Left kidney (tissue), 8 donors: ENCODE results near the gene AP5B1. TPM values are rescaled to one million over a fixed set of nuclear protein-coding genes. Genes with fewer than 3 reads are reported as not detected.

Experiments used
- DNase-seq: peaks from one replicate; pipeline ENCODE4 v3.0.0-alpha.2; 2013
- long read RNA-seq, 8 donors: transcript quantifications; one replicate each; lab custom pipeline, GENCODE V29; 2026
- polyA plus RNA-seq: library from polyadenylated mRNA; unstranded; fragments of 120-200 nt; gene quantifications from one replicate; pipeline ENCODE4 v1.2.1, GENCODE V29; 2013; ENCODE audit not compliant: insufficient read length

AP5B1 gene, protein sequence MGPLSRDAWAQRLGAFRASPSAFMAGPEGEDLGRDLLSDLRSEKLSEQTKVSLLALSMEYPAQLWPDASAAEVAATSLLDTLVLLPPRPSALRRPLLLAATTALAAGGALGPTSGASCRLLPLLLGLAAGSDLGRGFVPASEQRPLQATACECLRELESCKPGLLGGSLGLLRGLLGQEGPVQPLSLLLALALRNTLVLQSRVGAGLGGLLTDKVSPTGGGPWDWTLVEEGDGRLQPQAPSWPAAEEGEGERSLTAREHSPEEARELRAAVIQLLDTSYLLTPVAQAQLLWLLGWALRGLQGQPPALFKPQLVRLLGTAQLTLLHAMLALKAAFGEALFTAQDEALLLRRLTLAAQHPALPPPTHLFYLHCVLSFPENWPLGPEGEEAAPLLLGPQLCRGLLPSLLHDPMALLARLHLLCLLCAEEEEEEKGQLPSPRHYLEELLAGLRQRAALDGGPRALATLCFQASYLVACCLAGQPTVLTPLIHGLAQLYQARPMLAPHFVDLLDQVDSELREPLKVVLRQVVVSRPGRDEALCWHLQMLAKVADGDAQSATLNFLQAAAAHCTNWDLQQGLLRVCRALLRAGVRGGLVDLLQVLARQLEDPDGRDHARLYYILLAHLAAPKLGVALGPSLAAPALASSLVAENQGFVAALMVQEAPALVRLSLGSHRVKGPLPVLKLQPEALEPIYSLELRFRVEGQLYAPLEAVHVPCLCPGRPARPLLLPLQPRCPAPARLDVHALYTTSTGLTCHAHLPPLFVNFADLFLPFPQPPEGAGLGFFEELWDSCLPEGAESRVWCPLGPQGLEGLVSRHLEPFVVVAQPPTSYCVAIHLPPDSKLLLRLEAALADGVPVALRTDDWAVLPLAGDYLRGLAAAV
- polyA plus RNA-seq = 7.6 TPM
- long read RNA-seq, donor 1, full-length matches to known transcripts = 3 of 3 reads
- long read RNA-seq, donor 1, partial matches to known transcripts = 0 of 3 reads
- long read RNA-seq, donor 1, other reads (novel, unspliced or antisense) = 0 of 3 reads
- long read RNA-seq, donor 2, full-length matches to known transcripts = 1 of 1 reads
- long read RNA-seq, donor 2, partial matches to known transcripts = 0 of 1 reads
- long read RNA-seq, donor 2, other reads (novel, unspliced or antisense) = 0 of 1 reads
- long read RNA-seq, donor 3, full-length matches to known transcripts = 2 of 2 reads
- long read RNA-seq, donor 3, partial matches to known transcripts = 0 of 2 reads
- long read RNA-seq, donor 3, other reads (novel, unspliced or antisense) = 0 of 2 reads
- long read RNA-seq, donor 4 = 0 reads
- long read RNA-seq, donor 5, full-length matches to known transcripts = 3 of 10 reads
- long read RNA-seq, donor 5, partial matches to known transcripts = 0 of 10 reads
- long read RNA-seq, donor 5, other reads (novel, unspliced or antisense) = 7 of 10 reads
- long read RNA-seq, donor 6, full-length matches to known transcripts = 2 of 7 reads
- long read RNA-seq, donor 6, partial matches to known transcripts = 5 of 7 reads
- long read RNA-seq, donor 6, other reads (novel, unspliced or antisense) = 0 of 7 reads
- long read RNA-seq, donor 7, full-length matches to known transcripts = 2 of 2 reads
- long read RNA-seq, donor 7, partial matches to known transcripts = 0 of 2 reads
- long read RNA-seq, donor 7, other reads (novel, unspliced or antisense) = 0 of 2 reads
- long read RNA-seq, donor 8 = 0 reads

GRCh38 chr11:65780770-65781151 lies at the start of gene AP5B1:
AP5B1 (minus strand) TSS chr11:65780976; CDS start chr11:65780591, 385 bp downstream.
- DNase-seq = no peak

DNA sequence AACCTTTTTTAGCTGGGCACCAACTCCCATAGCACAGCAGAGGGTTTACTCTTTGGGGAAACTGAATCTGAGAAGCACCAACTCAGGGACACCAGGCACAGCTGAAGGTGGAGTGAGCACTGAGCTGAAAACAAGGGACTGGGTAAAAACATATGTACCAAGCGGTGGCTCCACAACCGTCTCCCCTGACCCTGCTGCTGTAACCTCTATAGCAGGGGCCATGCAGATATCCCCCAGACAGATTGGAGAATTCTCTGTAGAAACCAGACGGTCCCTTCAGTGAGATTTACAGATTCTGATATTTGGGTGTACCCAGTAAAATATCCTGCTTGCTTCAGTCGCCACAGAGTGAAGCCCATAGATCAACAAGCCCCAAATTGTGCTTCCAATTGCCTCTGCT lies 48.7 kb upstream of the AP5B1 start:
- DNase-seq = no peak

DNA sequence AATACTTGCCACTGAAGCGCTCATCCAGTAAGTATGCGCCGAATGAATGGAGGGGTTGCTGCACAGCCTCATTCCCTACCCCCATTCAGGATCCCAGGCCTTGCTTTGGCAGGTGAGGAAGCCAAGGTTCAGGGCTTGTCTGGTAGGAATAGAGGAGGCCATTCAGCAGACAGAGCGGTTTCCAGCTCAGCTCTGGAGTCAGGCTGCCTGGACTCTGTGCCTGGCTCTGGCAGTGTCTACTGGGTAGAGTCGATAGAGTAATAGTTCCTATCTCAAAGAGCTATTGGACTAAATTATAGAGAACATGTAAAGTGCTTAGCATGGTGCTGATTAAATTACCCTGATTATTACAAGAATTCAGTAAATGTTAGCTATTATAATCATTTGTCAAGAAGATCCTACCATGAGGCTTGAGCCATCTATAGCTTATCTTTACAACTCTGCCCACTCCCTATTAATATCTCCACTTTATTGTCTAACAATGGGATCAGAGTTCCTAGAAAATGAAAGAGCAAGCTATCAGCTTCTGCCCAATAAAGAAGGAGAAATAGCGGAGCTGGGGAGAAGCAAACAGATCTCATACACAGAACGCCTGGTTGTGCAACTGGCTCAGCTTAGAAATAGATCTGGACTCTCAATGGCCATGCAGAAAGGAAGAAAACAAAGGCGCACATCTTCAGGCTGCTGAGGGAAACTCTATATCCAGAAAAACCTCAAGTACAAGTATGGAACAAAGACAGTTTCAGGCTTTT lies 46.4 kb upstream of the AP5B1 start:
- DNase-seq = no peak

- no peak for DNase-seq
These were observed 42.2 kb upstream of the AP5B1 start for GRCh38 chr11:65822776-65823528.

DNA sequence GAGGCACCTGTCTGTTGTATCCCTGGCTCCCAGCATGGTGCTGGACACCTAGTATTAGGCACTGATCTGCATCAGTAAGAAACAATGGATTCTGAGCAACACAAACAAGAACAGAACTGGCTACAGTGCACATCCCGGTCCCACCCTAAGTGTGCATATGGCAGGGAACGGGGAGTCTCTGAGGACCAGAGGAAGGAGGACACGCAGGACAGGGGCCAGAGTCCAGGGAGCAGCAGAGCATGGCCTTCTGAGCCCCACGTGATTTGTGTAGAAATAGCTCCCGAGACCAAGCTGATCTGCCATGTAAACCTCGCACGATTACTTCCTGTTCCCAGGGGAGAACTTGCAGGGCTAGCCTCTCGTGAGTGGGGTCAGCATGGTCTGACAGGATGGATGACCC lies 40.3 kb upstream of the AP5B1 start:
- DNase-seq = no peak

DNA sequence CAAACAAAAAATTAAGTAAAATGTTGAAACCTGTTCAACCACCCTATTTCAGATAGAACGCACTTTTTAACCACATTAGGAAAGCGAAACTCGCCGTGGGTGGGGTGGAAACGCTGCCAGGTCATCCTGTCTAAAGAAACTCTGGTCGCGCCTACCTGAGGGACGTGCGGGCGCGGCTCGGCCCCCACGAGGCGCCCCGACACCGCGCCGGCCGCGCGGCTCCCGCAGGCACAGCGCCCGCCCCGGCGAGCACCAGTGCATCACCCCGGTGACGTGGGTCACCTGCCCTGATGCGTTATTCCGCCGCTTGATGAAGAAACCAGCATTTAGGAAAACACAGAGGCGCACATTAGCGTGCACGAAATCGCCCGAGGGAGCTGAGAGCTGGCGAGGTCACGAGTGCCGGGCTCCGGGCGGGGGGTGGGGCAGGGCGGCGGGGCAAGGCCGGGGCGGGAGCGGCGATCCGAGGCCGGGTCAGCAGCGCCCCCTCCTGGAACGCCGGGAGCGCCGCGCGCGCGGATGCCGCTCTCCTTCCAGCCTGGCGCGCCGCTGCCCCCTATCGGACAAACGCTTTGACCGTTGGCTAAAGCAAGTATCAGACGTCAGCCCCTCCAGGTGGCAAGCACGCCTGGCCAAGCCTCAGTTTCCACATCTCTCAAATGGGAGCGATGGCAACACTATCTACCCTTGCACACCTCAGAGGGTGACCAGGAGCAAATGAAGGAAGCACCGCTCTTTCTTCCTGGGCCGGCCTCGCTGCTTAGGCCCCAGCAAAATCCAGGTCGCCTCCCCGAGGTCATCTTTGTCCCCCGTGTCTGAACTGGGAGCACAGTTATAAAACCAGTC lies 37.3 kb upstream of the AP5B1 start:
- DNase-seq = peak; percentile 87

GRCh38 chr11:65817312-65817834 lies 36.6 kb upstream of the AP5B1 start:
- DNase-seq = peak; percentile 33

GRCh38 chr11:65816696-65817095 lies 35.9 kb upstream of the AP5B1 start:
- DNase-seq = no peak

GRCh38 chr11:65814986-65815565 lies 34.3 kb upstream of the AP5B1 start:
- DNase-seq = no peak

- no peak for DNase-seq
These were observed 33.6 kb upstream of the AP5B1 start for GRCh38 chr11:65814131-65814985.

DNA sequence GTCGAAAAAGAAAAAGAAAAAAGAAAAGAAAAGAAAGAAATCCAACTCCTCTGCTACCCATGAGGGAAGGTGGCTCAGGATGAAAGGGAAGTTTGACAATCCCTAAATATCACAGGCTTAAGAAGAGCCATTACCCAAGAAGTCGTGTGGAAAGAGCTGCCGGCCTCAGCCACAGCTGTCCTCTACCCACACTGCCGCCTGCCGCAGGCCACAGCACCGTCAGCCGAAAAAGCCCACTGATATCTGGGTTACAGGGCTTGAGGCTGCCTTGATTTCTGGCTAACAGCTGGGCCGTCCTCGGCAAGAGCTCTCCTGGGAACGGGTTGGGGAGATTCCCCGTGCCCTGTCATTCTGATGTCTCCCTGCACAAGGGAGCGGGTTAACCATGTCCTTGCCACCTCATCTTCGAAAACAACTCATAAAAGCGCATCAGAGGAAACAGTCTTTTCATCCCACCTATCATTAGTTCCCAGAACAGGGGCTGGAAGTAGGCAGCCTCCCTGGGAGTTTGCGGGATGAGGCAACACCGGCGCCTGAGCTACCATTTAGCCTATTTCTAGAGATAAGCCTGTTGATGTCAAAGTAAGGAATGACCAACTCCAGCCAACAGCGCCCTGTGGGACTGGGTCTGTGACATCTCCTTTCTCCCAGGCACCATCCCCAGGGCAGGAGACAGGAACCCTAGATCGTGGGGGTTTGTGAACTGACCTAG lies 31.1 kb upstream of the AP5B1 start:
- DNase-seq = no peak

- DNase-seq = no peak
These were observed 29.5 kb upstream of the AP5B1 start for GRCh38 chr11:65810046-65810868.

DNA sequence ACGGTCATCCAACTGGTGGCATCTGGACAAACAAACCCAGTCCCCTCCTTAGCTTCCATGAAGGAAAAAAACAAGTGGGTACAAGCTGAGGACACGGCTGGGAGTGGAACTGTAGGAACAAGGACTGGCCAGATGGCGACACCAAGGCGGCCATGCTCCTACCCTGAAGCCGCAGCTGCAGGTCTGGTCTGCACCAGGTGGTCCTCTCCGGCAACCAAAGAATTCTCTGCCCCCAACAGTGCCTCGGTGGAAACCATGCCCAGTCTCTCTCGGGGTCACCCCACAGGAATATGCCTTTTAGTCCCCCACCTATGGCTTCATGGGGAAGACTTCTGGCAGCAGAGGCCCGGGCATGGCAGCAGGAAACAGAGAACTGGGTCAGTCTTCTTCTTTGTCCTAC lies 28.7 kb upstream of the AP5B1 start:
- DNase-seq = no peak

- no peak for DNase-seq
These were observed 28.1 kb upstream of the AP5B1 start for GRCh38 chr11:65808744-65809341.

DNA sequence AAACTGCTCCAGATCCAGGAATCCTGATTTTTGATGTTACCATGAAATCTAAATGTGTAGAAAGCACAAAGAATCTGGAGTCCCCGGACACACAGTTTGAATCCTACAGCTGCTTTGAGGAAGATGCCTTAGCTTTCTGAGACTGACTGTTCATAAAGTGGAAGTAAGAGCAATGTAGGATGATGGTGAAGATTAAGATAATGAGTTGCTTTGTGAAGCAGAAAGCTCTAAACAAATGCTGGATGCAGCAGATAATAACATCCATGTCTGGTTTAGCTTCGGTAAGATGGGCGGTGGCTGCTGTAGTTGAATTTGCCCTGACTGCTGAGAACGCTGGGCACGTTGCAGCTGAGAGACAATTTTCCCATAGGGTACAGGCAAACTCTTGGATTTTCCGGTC lies 26.2 kb upstream of the AP5B1 start:
- no peak for DNase-seq
